ENCODE measurements around the gene C1GALT1.

GRCh38 chr7:7207876-7208275 lies 25.5 kb downstream of the C1GALT1 start:
- no peak for TF ChIP-seq EZH2 (IDR thresholded peaks at IDR 0.05)
- no peak for TF ChIP-seq POLR2AphosphoS5 (IDR thresholded peaks at IDR 0.05; ENCODE audit: low read depth, low read length)

All from HCT116 (cell line).